HG03060 (cell line): ENCODE data around the gene RCAN1.

Experiments used
- ATAC-seq: cut with Tn5 transposase; IDR thresholded peaks from one replicate; pipeline ENCODE4 v1.9.1; 2021; ENCODE audit warnings: low read depth, moderate number of reproducible peaks; ENCODE audit not compliant: unreplicated experiment

The RCAN1 gene

GRCh38 chr21:34521561-34521960, 93.4 kb downstream of the RCAN1 start:
- no peak for ATAC-seq

GRCh38 chr21:34520764-34521508, 94.0 kb downstream of the RCAN1 start:
- no peak for ATAC-seq

- ATAC-seq = no peak
Observed at GRCh38 chr21:34520281-34520680, 94.6 kb downstream of the RCAN1 start.

GRCh38 chr21:34519694-34520093, 95.2 kb downstream of the RCAN1 start:
- ATAC-seq = no peak

- ATAC-seq = no peak
Observed at GRCh38 chr21:34519016-34519415, 95.9 kb downstream of the RCAN1 start.

GRCh38 chr21:34518301-34518700, 96.6 kb downstream of the RCAN1 start:
- ATAC-seq = no peak

- ATAC-seq = no peak
Observed at GRCh38 chr21:34517491-34518245, 97.2 kb downstream of the RCAN1 start.

- ATAC-seq = no peak
Observed at GRCh38 chr21:34517039-34517438, 97.9 kb downstream of the RCAN1 start.

- no peak for ATAC-seq
Observed at GRCh38 chr21:34514576-34515115, 100.3 kb downstream of the RCAN1 start.

- ATAC-seq = no peak
Observed at GRCh38 chr21:34513129-34513675, 101.7 kb downstream of the RCAN1 start.

- ATAC-seq = no peak
Observed at GRCh38 chr21:34511787-34512455, 103.0 kb downstream of the RCAN1 start, which contains the start of gene KCNE1. Gene KCNE1, minus strand, starts transcription at chr21:34512210. Its CDS starts 62,576 bp downstream, at chr21:34449634.

GRCh38 chr21:34511181-34511580, 103.7 kb downstream of the RCAN1 start:
- no peak for ATAC-seq

- ATAC-seq = no peak
Observed at GRCh38 chr21:34510148-34511142, 104.5 kb downstream of the RCAN1 start.

- no peak for ATAC-seq
Observed at GRCh38 chr21:34509151-34509550, 105.8 kb downstream of the RCAN1 start.

- no peak for ATAC-seq
Observed at GRCh38 chr21:34504595-34504994, 110.3 kb downstream of the RCAN1 start.

GRCh38 chr21:34502480-34503106, 112.3 kb downstream of the RCAN1 start:
- no peak for ATAC-seq

- no peak for ATAC-seq
Observed at GRCh38 chr21:34501716-34502115, 113.2 kb downstream of the RCAN1 start.

GRCh38 chr21:34500191-34500590, 114.7 kb downstream of the RCAN1 start:
- ATAC-seq = no peak

GRCh38 chr21:34499116-34499515, 115.8 kb downstream of the RCAN1 start:
- ATAC-seq = no peak
